GM23338 (cell line): ENCODE measurements around the gene ADD1. TPM values are rescaled to one million over a fixed set of nuclear protein-coding genes. Genes with fewer than 3 reads are reported as not detected.

Experiments used
- ATAC-seq: fragments of 200-7000 bp; cut with Tn5 transposase; 3 replicates; pipeline ENCODE4 v1.9.1; 2020
- DNase-seq: peaks from one replicate; pipeline ENCODE4 v3.0.0-alpha.2; 2015; ENCODE audit warnings: low spot score
- H2AFZ ChIP-seq: fragments of 200-600 bp; sonication (generic); 2 replicates; pipeline ENCODE4 v1.8.0; 2016; ENCODE audit warnings: antibody characterized with exemption, mild to moderate bottlenecking, moderate library complexity
- H3F3A ChIP-seq: fragments of 200-600 bp; sonication (generic); replicated peaks from 2 replicates; pipeline ENCODE4 v1.8.0; 2017; ENCODE audit warnings: antibody characterized with exemption, mixed run types, low read depth
- H3K27ac ChIP-seq: fragments of 200-600 bp; sonication (generic); 2 replicates; pipeline ENCODE4 v1.6.1; 2016; ENCODE audit warnings: low read depth
- H3K27me3 ChIP-seq: fragments of 200-600 bp; sonication (generic); 2 replicates; pipeline ENCODE4 v1.8.0; 2016; ENCODE audit warnings: mild to moderate bottlenecking, mixed run types, moderate library complexity; ENCODE audit not compliant: insufficient read depth
- H3K36me3 ChIP-seq: fragments of 200-600 bp; sonication (generic); 2 replicates; pipeline ENCODE4 v1.8.0; 2016; ENCODE audit warnings: mild to moderate bottlenecking; ENCODE audit not compliant: insufficient read depth
- H3K4me1 ChIP-seq: fragments of 200-600 bp; sonication (generic); 2 replicates; pipeline ENCODE4 v1.8.0; 2016; ENCODE audit warnings: mild to moderate bottlenecking, moderate library complexity; ENCODE audit not compliant: insufficient read depth
- H3K4me2 ChIP-seq: fragments of 200-600 bp; sonication (generic); 2 replicates; pipeline ENCODE4 v1.7.1; 2017; ENCODE audit warnings: mixed run types
- H3K4me3 ChIP-seq: fragments of 200-600 bp; sonication (generic); 2 replicates; pipeline ENCODE4 v1.6.1; 2016; ENCODE audit warnings: mixed run types
- H3K79me2 ChIP-seq: fragments of 200-600 bp; sonication (generic); replicated peaks from 2 replicates; pipeline ENCODE4 v1.8.0; 2017; ENCODE audit warnings: mild to moderate bottlenecking; ENCODE audit not compliant: insufficient read depth
- H3K9me2 ChIP-seq: fragments of 200-600 bp; sonication (generic); 2 replicates; pipeline ENCODE4 v1.8.0; 2017; ENCODE audit not compliant: insufficient read depth
- H4K20me1 ChIP-seq: fragments of 200-600 bp; sonication (generic); replicated peaks from 2 replicates; pipeline ENCODE4 v1.8.0; 2017; ENCODE audit warnings: mild to moderate bottlenecking; ENCODE audit not compliant: insufficient read depth
- H3K27ac Mint-ChIP-seq: 2 replicates; pipeline ENCODE4 v1.8.0; 2020; ENCODE audit warnings: inconsistent platforms, mild to moderate bottlenecking, moderate library complexity, mixed read lengths
- H3K27me3 Mint-ChIP-seq: 3 replicates; pipeline ENCODE4 v1.8.0; 2022; ENCODE audit warnings: low read depth, mild to moderate bottlenecking, moderate library complexity, mixed read lengths, inconsistent platforms; ENCODE audit not compliant: insufficient read depth, poor library complexity
- H3K36me3 Mint-ChIP-seq: 3 replicates; pipeline ENCODE4 v1.8.0; 2021; ENCODE audit warnings: low read depth, mild to moderate bottlenecking, inconsistent platforms, moderate library complexity, mixed read lengths
- H3K4me1 Mint-ChIP-seq: 3 replicates; pipeline ENCODE4 v1.8.0; 2020; ENCODE audit warnings: mild to moderate bottlenecking, inconsistent platforms, mixed read lengths
- H3K4me3 Mint-ChIP-seq: 3 replicates; pipeline ENCODE4 v1.8.0; 2021; ENCODE audit warnings: moderate library complexity, mild to moderate bottlenecking, inconsistent platforms, mixed read lengths
- H3K9me3 Mint-ChIP-seq: 3 replicates; pipeline ENCODE4 v1.8.0; 2020; ENCODE audit warnings: moderate library complexity, mild to moderate bottlenecking, inconsistent platforms, mixed read lengths
- CREB1 ChIP-seq: fragments of 250-450 bp; sonication (Bioruptor Pico); IDR thresholded peaks from 2 replicates; pipeline ENCODE4 v1.5.0; 2020; ENCODE audit warnings: low read depth, mild to moderate bottlenecking, moderate library complexity
- CTCF ChIP-seq, 2 experiments: fragments of 200-600 bp in 1 of 2; sonication (generic) in 1 of 2; conservative IDR thresholded peaks; 2 replicates each; pipeline versions ENCODE4 v1.5.1 to v1.6.1; 2016 to 2017; ENCODE audit warnings: antibody characterized with exemption in 2 of 2, low read depth in 2 of 2, mild to moderate bottlenecking in 2 of 2, moderate library complexity in 1 of 2
- NANOG ChIP-seq: IDR thresholded peaks from 2 replicates; pipeline ENCODE4 v1.6.1; 2016; ENCODE audit warnings: antibody characterized with exemption, borderline replicate concordance
- POLR2AphosphoS5 ChIP-seq: IDR thresholded peaks from 2 replicates; pipeline ENCODE4 v1.6.1; 2016; ENCODE audit warnings: antibody characterized with exemption, low read depth
- polyA plus RNA-seq: library from polyadenylated mRNA; unstranded; fragments of >200 nt; fragmentation: Nextera tagmentation; extraction: Ambion mirVana; gene quantifications from 2 replicates; pipeline ENCODE4 v1.2.1, GENCODE V29; 2016
- total RNA-seq: library from RNA; depleted of rRNA; stranded (reverse); fragments of >200 nt; shearing (Covaris generic); gene quantifications from 2 replicates; pipeline ENCODE4 v1.2.3, GENCODE V29; 2014
- TF ChIP-seq, protein P1 (sequence below): IDR thresholded peaks from 2 replicates; pipeline ENCODE4 v1.6.1; 2016; ENCODE audit warnings: antibody characterized with exemption

The ADD1 gene
- total and polyA plus RNA-seq, 2 experiments from 2014 or later: 126 to 144 TPM

- Histone ChIP-seq H3K4me1 (0 out of 2 replicates have a peak, but pooled peaks cover 3% of the 10 kb centered on the region), H3K79me2 (peaks cover 19% of the 10 kb centered on the region), H3K36me3 (no peaks in the 10 kb centered on the region), H3K27ac (no peak overlapping the region), H3K27me3 (peaks cover 11% of the 10 kb centered on the region), H4K20me1 (peaks cover 4% of the 10 kb centered on the region; the same call in 1 of the 2 replicates), H3K9me2 (no peaks in the 10 kb centered on the region), H3K4me3 (no peak overlapping the region), H2AFZ (no peak overlapping the region), H3F3A (peaks cover 12% of the 10 kb centered on the region), H3K4me2 (no peak overlapping the region)
- H3K4me1 Mint-ChIP-seq: peaks cover 18% of the 10 kb centered on the region
- no peak overlapping the region for H3K27ac Mint-ChIP-seq
- H3K4me3 Mint-ChIP-seq: peak overlapping the region; percentile 27; the same call in 1 of the 3 replicates
- TF ChIP-seq POLR2AphosphoS5: no peak
- no peak for TF ChIP-seq CREB1 (CRISPR knock-in tag)
- no peak for TF ChIP-seq CTCF (conservative IDR thresholded peaks at IDR 0.05; ENCODE audit: low read depth in 2 of 2)
- H3K36me3 Mint-ChIP-seq: peaks cover 6% of the 10 kb centered on the region
- ATAC-seq (no peak), DNase-seq (no peak)
- H3K27me3 Mint-ChIP-seq: peaks cover 10% of the 10 kb centered on the region
- peaks cover 4% of the 10 kb centered on the region; the same call in 1 of the 3 replicates for H3K9me3 Mint-ChIP-seq
These were observed 121.6 kb downstream of the ADD1 start for GRCh38 chr4:2965262-2965661.

- no peak for TF ChIP-seq CTCF (conservative IDR thresholded peaks at IDR 0.05; ENCODE audit: low read depth in 2 of 2)
These were observed 124.7 kb downstream of the ADD1 start for GRCh38 chr4:2968381-2968780.

DNA sequence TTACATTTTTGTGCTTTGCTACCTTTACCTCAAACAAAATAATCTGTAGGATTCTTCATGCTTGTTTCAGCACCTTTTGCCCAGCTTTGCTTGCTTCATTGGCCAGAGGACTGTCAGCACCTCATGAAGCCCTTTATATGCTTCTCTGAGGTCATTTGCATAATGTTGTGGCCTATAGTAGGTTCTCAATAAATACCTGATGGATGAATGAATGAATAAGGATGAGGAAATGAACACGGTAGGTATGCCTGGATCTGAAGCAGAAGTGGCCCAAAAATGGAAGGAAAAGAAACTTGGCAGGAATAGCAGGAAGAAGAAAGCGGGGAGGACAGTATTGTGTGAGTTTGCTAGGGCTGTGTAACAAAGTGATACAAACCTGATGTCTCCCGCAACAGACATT, 127.6 kb downstream of the ADD1 start:
- H3K27me3 Mint-ChIP-seq: peaks cover 2% of the 10 kb centered on the region
- no peak overlapping the region for H2AFZ ChIP-seq
- H3K79me2 ChIP-seq: no peaks in the 10 kb centered on the region
- no peaks in the 10 kb centered on the region for H3K36me3 ChIP-seq
- H3F3A ChIP-seq: no peaks in the 10 kb centered on the region
- H3K27me3 ChIP-seq: no peaks in the 10 kb centered on the region
- H3K36me3 Mint-ChIP-seq: no peaks in the 10 kb centered on the region
- no peak overlapping the region for H3K4me2 ChIP-seq
- H3K27ac Mint-ChIP-seq: no peak overlapping the region
- H3K27ac ChIP-seq: no peak overlapping the region
- no peaks in the 10 kb centered on the region for H3K4me1 ChIP-seq
- no peak overlapping the region for H3K4me3 Mint-ChIP-seq
- H3K4me3 ChIP-seq: no peak overlapping the region
- no peaks in the 10 kb centered on the region; the same call in 1 of the 2 replicates for H4K20me1 ChIP-seq
- peaks cover 7% of the 10 kb centered on the region; the same call in 1 of the 3 replicates for H3K4me1 Mint-ChIP-seq
- H3K9me2 ChIP-seq: no peaks in the 10 kb centered on the region
- DNase-seq (no peak), ATAC-seq (no peak)
- H3K9me3 Mint-ChIP-seq: no peaks in the 10 kb centered on the region
- no peak for TF ChIP-seq NANOG
- TF ChIP-seq, protein P1, sequence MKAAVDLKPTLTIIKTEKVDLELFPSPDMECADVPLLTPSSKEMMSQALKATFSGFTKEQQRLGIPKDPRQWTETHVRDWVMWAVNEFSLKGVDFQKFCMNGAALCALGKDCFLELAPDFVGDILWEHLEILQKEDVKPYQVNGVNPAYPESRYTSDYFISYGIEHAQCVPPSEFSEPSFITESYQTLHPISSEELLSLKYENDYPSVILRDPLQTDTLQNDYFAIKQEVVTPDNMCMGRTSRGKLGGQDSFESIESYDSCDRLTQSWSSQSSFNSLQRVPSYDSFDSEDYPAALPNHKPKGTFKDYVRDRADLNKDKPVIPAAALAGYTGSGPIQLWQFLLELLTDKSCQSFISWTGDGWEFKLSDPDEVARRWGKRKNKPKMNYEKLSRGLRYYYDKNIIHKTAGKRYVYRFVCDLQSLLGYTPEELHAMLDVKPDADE: no peak

More at GRCh38 chr4:2968381-2968780, 124.7 kb downstream of the ADD1 start:
- Histone ChIP-seq H2AFZ (no peak overlapping the region), H3K36me3 (no peaks in the 10 kb centered on the region), H3K79me2 (no peaks in the 10 kb centered on the region), H3K27me3 (peaks cover 11% of the 10 kb centered on the region), H3K4me2 (no peak overlapping the region), H3K4me3 (no peak overlapping the region), H3K27ac (no peak overlapping the region), H3K4me1 (0 out of 2 replicates have a peak, but pooled peaks cover 3% of the 10 kb centered on the region), H3F3A (no peaks in the 10 kb centered on the region), H3K9me2 (no peaks in the 10 kb centered on the region), H4K20me1 (peaks cover 3% of the 10 kb centered on the region; the same call in 1 of the 2 replicates)
- Mint-ChIP-seq H3K4me1 (peaks cover 11% of the 10 kb centered on the region), H3K36me3 (peaks cover 4% of the 10 kb centered on the region; the same call in 1 of the 3 replicates), H3K27me3 (peaks cover 9% of the 10 kb centered on the region), H3K27ac (no peak overlapping the region), H3K9me3 (peaks cover 4% of the 10 kb centered on the region; the same call in 1 of the 3 replicates), H3K4me3 (no peak overlapping the region)
- ATAC-seq (no peak), DNase-seq (no peak)
